ENCODE data around the gene NDE1. TPM values are rescaled to one million over a fixed set of nuclear protein-coding genes. Genes with fewer than 3 reads are reported as not detected.
A peak's percentile ranks its signal among the peaks of the same experiment; 100 is the strongest.

NDE1 gene
- total and polyA plus RNA-seq, 11 donors: 5.9 to 32.3 (median 17.3) TPM

DNA sequence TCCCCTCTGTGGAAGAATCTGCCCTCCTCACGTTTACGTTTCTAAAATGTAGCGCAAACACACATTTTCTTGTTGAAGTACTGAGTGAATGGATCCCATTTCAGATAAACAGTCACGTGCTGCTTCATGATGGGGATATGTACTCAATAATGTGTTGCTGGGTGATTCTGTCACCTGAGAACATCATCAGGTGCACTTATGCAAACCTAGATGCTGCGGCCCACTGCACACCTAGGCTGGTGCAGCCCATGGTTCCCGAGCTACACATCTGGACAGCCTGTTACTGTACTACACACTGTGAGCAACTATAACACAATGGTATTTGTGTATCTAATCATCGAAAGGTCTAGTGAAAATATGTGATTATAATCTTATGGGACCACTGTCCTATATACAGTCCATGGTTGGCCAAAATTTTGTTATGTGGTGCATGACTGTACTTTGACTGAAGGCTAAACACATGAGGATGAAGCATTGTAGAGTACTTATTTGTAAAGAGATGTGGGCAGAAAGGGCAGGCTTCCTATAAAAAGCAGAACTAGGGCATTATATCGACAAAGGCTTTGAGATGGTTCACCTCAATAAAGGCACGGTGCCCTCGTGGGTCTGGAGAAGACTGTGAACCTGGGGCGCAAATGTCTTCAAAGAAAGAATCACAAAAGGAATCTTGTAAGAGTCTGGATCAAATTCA, 33.4 kb upstream of the NDE1 start:
- Histone ChIP-seq H3K4me3 (no peak overlapping the region), H3K27ac (no peak overlapping the region), H3K4me1 (peaks cover 0 to 12% (median 6%) of the 10 kb centered on the region in 12 donors), H3K27me3 (no peaks in the 10 kb centered on the region), H3K9me3 (no peaks in the 10 kb centered on the region), H3K36me3 (peaks cover 0 to 100% (median 92%) of the 10 kb centered on the region in 9 donors)
- no peak for ATAC-seq
- DNase-seq: no peak
- intact Hi-C loops (cut with DNase I): no loop called here
- TF ChIP-seq POLR2A (IDR thresholded peaks at IDR 0.05) (no peak), CTCF (IDR thresholded peaks at IDR 0.05) (no peak)
- WGBS, 4 donors: 91 to 94% (median 93%) methylated on average over 11 of the region's 11 CpGs

- Histone ChIP-seq H3K4me1 (peaks cover 0 to 21% (median 13%) of the 10 kb centered on the region in 12 donors), H3K27me3 (no peaks in the 10 kb centered on the region), H3K27ac (peak overlapping the region in 2 of 12 donors; percentile 10 to 12), H3K9me3 (no peaks in the 10 kb centered on the region), H3K36me3 (peaks cover 0 to 100% (median 88%) of the 10 kb centered on the region in 9 donors), H3K4me3 (no peak overlapping the region)
- WGBS, 4 donors: 94 to 97% (median 95%) methylated on average over 4 of the region's 4 CpGs
- ATAC-seq (no peak), DNase-seq (no peak)
- TF ChIP-seq CTCF (IDR thresholded peaks at IDR 0.05) (no peak), POLR2A (IDR thresholded peaks at IDR 0.05) (no peak)
- intact Hi-C loops (cut with DNase I): no loop called here
These were observed 32.1 kb upstream of the NDE1 start for GRCh38 chr16:15617901-15618300.

GRCh38 chr16:15618392-15618791, 31.7 kb upstream of the NDE1 start:
- Histone ChIP-seq H3K36me3 (peaks cover 0 to 100% (median 88%) of the 10 kb centered on the region in 9 donors), H3K4me1 (peaks cover 0 to 21% (median 13%) of the 10 kb centered on the region in 12 donors), H3K4me3 (no peak overlapping the region), H3K27ac (peak overlapping the region in 2 of 12 donors; percentile 10 to 12), H3K27me3 (no peaks in the 10 kb centered on the region), H3K9me3 (no peaks in the 10 kb centered on the region)
- no peak for DNase-seq
- intact Hi-C loops (cut with DNase I): no loop called here
- 62 to 75% (median 68%) methylated on average over 4 of the region's 4 CpGs for WGBS, 4 donors
- TF ChIP-seq CTCF (IDR thresholded peaks at IDR 0.05) (no peak), POLR2A (IDR thresholded peaks at IDR 0.05) (no peak)
- peak in 2 of 4 donors; percentile 18 to 28 for ATAC-seq

DNA sequence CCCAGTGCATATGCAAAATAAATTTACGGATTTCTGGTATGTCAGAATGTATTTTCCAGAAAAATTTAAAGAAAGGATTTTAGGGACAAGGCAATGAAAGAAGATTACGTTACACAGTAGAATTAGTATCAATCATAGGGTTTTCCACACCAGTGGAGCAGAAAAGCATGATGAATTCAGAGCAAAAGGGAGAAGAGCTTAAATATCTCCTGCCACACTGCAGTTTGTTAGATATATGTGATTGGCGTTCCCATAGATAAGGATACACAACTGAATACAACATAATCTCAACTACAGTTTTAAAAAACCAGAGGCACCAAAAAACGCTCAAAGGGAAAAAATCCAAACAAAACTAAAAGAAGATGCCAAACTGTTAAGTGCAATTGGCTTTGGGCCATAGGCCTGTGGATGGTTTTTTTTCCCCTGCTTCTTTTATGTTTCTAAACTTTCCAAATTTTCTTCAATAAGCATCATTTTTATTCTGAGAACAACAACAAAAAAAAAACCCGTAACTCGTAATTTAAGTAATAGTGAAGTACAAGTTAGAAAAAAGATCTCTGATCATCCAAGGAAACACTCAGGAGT, 29.3 kb upstream of the NDE1 start:
- no peak for ATAC-seq
- DNase-seq: no peak
- H3K27ac ChIP-seq: peak overlapping the region in 11 of 12 donors; percentile 2 to 80 (median 58)
- H3K4me3 ChIP-seq: no peak overlapping the region
- intact Hi-C loops (cut with DNase I): loop anchor here in 1 of 10 donors (2.0 kb wide), 1 partner anchor 22 kb away; the partner anchor contains the start of gene MARF1
- peaks cover 0 to 21% (median 13%) of the 10 kb centered on the region in 12 donors for H3K4me1 ChIP-seq
- TF ChIP-seq POLR2A (IDR thresholded peaks at IDR 0.05) (no peak), CTCF (IDR thresholded peaks at IDR 0.05) (no peak)
- 71 to 81% (median 74%) methylated on average over 6 of the region's 6 CpGs for WGBS, 4 donors
- H3K9me3 ChIP-seq: no peaks in the 10 kb centered on the region
- H3K36me3 ChIP-seq: peaks cover 0 to 100% (median 88%) of the 10 kb centered on the region in 9 donors
- no peaks in the 10 kb centered on the region for H3K27me3 ChIP-seq
